ENCODE measurements around the gene PAK6. TPM values are rescaled to one million over a fixed set of nuclear protein-coding genes. Genes with fewer than 3 reads are reported as not detected.

The PAK6 gene
- total RNA-seq, 4 donors from 2014 or later = 0.84 to 2.0 TPM; not detected in 2

DNA sequence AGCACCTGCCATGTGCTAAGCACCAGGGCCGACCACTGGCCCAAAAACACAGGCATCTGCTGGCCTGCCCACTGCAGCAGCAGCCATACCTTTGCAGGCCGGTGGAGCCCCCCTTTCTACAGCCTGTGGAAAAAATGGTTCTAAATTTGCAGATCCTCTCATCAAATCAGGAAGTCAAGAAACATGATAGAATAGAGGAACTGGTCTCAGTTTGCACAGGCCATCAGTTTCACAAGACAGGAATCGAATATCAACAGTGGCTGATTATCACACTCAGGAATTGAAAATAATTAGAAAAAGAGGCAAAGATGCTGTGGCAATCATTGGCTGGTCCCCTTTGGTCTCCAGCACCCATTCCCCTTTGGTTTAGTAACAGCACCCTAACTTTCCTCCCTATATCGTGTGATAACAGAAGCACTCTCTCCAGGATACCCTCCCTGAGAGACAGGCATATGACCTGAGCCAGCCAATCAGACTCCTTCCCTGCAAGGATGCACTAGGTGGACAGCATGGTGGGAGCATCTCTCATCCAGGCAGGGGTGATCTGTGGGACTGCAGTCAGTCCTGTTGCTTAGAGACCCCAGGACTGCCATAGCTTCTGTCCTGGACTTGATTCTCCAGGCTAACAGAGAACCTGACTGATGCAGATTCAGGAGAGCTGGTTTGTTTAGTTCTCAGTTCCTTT, 3.5 kb upstream of the PAK6 start:
- no peaks in the 10 kb centered on the region for H3K9me3 ChIP-seq
- WGBS, 2 donors = 69 to 81% methylated on average over 4 of the region's 4 CpGs
- peaks cover 0 to 17% (median 4%) of the 10 kb centered on the region in 4 donors for H3K4me1 ChIP-seq
- no peak for TF ChIP-seq EP300 (IDR thresholded peaks at IDR 0.05)
- no peaks in the 10 kb centered on the region for H3K36me3 ChIP-seq
- no peak overlapping the region for H3K4me3 ChIP-seq
- H3K27me3 ChIP-seq = peaks cover 0 to 24% of the 10 kb centered on the region in 2 donors
- no peak for DNase-seq (ENCODE audit: low spot score in 2 of 2)
- no peak overlapping the region for H3K27ac ChIP-seq

DNA sequence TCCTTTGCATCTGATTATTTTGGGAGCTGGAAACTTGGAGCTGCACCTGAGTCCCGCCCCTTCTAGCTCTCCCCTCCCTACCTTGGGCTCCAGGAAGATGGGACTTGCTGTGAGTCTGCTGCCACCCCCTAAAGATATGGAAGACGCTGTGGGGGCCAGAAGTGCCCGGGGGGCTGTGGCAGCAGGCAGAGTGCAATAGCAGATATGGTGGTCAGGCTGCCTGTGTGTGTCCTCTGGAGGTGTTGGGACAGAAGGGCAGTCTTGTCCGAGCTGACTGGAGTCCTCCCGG, 485 bp downstream of the PAK6 start:
- peaks cover 0 to 13% (median 4%) of the 10 kb centered on the region in 4 donors for H3K4me1 ChIP-seq
- WGBS, 2 donors = 18 to 31% methylated on average over 5 of the region's 5 CpGs
- no peaks in the 10 kb centered on the region for H3K36me3 ChIP-seq
- H3K27ac ChIP-seq = no peak overlapping the region
- H3K4me3 ChIP-seq = peak overlapping the region in 1 of 4 donors; percentile 40
- no peak for DNase-seq (ENCODE audit: low spot score in 2 of 2)
- TF ChIP-seq, protein P1, sequence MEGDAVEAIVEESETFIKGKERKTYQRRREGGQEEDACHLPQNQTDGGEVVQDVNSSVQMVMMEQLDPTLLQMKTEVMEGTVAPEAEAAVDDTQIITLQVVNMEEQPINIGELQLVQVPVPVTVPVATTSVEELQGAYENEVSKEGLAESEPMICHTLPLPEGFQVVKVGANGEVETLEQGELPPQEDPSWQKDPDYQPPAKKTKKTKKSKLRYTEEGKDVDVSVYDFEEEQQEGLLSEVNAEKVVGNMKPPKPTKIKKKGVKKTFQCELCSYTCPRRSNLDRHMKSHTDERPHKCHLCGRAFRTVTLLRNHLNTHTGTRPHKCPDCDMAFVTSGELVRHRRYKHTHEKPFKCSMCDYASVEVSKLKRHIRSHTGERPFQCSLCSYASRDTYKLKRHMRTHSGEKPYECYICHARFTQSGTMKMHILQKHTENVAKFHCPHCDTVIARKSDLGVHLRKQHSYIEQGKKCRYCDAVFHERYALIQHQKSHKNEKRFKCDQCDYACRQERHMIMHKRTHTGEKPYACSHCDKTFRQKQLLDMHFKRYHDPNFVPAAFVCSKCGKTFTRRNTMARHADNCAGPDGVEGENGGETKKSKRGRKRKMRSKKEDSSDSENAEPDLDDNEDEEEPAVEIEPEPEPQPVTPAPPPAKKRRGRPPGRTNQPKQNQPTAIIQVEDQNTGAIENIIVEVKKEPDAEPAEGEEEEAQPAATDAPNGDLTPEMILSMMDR (IDR thresholded peaks at IDR 0.05) = no peak
- no peak for TF ChIP-seq POLR2A (IDR thresholded peaks at IDR 0.05)
- no peak for TF ChIP-seq EP300 (IDR thresholded peaks at IDR 0.05)
- peaks cover 0 to 25% of the 10 kb centered on the region in 2 donors for H3K27me3 ChIP-seq
- no peaks in the 10 kb centered on the region for H3K9me3 ChIP-seq

DNA sequence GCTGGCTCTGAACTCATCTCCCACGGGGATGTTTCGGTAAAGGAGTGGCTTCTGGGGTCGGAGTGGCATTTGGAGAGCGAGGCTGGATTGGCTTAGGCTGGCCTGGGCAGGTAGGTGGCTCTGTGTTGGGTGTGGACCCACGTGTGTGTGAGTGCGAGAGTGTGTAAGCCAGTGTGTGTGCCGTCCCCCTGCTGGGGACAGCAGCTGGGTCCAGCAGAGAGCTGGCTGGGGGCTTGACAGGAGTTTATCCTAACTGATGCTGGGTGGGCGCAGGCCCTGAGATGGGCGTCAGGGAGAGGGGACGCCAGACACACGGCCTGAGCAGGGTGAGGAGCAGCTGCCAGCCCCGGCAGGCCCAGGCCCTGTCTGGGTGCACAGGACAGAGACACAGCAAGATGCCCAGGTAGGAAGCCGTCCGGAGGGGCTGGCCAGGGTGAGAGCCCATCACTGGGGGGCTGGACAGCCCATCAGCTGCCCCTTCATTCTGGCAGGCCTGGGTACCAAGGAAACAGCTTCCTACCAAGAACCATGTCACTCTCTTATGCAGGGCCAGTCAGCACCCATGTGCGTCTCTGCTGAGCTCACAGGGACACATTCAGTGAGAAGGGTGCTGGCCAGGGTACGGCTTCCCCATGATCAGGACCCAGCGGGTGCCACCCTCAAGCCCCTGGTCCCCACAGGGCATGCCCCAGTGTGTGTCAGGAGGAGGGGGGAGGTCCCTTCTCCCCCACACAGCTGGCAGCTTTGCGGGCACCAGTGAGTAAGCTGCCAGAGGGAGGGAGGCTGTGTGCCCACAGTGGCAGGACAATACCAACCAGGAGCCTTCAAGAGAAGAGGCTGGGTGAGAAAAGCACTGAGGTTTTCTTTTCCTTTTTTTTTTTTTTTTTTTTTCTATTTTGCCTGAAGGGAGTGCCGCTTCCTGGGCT, 1.1 kb downstream of the PAK6 start:
- TF ChIP-seq POLR2A (IDR thresholded peaks at IDR 0.05) = no peak
- TF ChIP-seq, protein P1 (IDR thresholded peaks at IDR 0.05) = no peak
- TF ChIP-seq EP300 (IDR thresholded peaks at IDR 0.05) = no peak
- WGBS, 2 donors = 70 to 83% methylated on average over 12 of the region's 19 CpGs
- Histone ChIP-seq H3K36me3 (no peaks in the 10 kb centered on the region), H3K27me3 (peaks cover 0 to 25% of the 10 kb centered on the region in 2 donors), H3K27ac (no peak overlapping the region), H3K9me3 (no peaks in the 10 kb centered on the region), H3K4me1 (peaks cover 0 to 13% (median 4%) of the 10 kb centered on the region in 4 donors), H3K4me3 (no peak overlapping the region)
- no peak for DNase-seq (ENCODE audit: low spot score in 2 of 2)

DNA sequence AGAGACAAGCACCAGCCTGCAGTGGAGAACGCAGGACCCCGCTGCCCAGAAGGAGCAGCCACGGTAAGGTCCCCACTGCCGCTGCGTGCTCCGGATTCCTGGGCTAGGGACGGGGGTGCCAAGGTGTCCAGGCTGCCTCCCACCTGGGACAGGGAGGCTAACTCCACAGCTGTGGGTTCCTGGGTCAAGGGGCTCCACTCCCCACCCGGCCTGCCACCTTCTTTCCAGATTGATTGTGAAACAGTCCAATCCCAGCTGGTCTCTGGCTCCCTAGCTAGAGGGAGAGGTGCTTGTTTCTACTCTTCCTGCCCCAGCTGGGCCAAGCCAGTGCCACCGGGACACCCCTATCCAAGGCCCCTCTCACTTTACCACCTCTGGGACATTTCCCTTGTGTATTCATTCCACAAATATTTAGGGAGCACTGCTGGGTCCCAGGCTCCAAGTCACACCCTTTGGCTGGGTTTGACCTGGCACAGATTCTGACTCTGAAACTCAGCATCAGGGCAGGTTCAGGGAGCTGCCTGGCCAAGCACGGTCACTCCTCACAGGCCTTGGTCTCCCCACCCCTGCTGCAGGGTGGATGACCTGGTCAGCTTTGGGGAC, 1.9 kb downstream of the PAK6 start:
- no peak overlapping the region for H3K27ac ChIP-seq
- TF ChIP-seq EP300 (IDR thresholded peaks at IDR 0.05) (no peak), POLR2A (IDR thresholded peaks at IDR 0.05) (no peak)
- TF ChIP-seq, protein P1 (IDR thresholded peaks at IDR 0.05) = no peak
- H3K36me3 ChIP-seq = no peaks in the 10 kb centered on the region
- H3K27me3 ChIP-seq = peaks cover 0 to 25% of the 10 kb centered on the region in 2 donors
- no peak overlapping the region for H3K4me3 ChIP-seq
- WGBS, 2 donors = 78 to 92% methylated on average over 9 to 10 of the region's 10 CpGs
- peaks cover 0 to 13% (median 4%) of the 10 kb centered on the region in 4 donors for H3K4me1 ChIP-seq
- no peak for DNase-seq (ENCODE audit: low spot score in 2 of 2)
- no peaks in the 10 kb centered on the region for H3K9me3 ChIP-seq

DNA sequence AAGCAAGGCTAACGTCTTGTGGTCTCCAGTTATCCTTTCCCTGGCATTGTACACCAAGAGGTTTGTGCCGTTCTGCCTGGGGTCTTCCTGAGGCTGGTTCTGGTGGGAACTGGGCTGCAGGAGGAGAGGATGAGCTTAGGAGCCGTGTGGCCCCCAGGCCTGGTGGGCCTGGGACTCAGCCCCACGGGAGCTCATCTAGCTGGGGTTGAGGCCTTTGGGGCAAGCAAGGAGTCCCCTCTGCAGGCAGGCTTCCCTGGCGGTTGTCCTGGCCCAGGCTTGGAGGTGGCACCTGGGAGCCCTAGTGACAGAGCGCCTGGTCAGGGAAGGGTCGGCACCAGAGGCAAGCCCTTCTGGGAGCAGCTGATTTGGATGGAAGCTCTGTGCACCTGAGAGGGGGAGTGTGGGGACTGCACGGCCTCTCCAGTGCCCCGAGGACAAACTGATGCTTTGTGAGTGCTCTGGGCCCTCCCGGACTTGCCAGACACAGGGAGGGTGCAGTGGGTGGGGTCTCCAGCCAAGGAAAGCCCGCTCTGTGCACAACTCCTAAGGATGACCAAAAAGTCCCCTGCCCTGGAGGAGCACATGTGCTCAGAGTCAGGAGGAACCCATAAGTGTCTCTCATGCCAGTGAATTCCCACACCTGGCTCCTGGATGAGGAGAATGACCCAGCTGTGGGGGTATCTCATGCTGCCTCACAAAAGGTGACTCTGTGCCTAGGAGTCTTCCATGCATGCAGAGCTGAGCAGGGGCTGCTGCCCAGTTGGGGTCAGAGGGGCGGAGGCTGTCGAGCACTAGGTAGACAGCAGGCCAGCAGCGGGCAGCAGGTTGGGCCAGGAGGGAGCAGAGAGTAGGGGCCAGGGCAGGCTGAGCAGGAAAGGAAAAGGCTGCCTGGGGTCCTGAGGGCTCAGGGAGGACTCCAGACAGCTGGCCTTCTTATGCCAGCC, 2.7 kb downstream of the PAK6 start:
- WGBS, 2 donors = 87 to 94% methylated on average over 5 to 12 of the region's 14 CpGs

More for the DNA sequence above, 2.7 kb downstream of the PAK6 start:
- no peak overlapping the region for H3K4me3 ChIP-seq
- peaks cover 0 to 13% (median 4%) of the 10 kb centered on the region in 4 donors for H3K4me1 ChIP-seq
- DNase-seq (ENCODE audit: low spot score in 2 of 2) = no peak
- H3K27ac ChIP-seq = no peak overlapping the region
- TF ChIP-seq POLR2A (IDR thresholded peaks at IDR 0.05) (no peak), EP300 (IDR thresholded peaks at IDR 0.05) (no peak)
- TF ChIP-seq, protein P1 (IDR thresholded peaks at IDR 0.05) = no peak
- H3K27me3 ChIP-seq = peaks cover 0 to 25% of the 10 kb centered on the region in 2 donors
- H3K36me3 ChIP-seq = no peaks in the 10 kb centered on the region
- no peaks in the 10 kb centered on the region for H3K9me3 ChIP-seq

Measured in tibial nerve (tissue), 4 donors.